BLaER1 treated with 17β-estradiol and CSF1 and Interleukin-3, amounts not matched to agents 10 nM and 100 nM (cell line): ENCODE measurements around the gene AMTN.
"Not testable (repeated sequence)": the region's sequence is repeated elsewhere in the genome, so short reads cannot be mapped to it uniquely, and the experiment has no call there.

Experiments used
- H3K27ac ChIP-seq, 11 experiments: shearing (Covaris generic); formaldehyde crosslinking; 2 replicates each; pipeline ENCODE4 v1.8.1; 2022
- H3K27me3 ChIP-seq, 11 experiments: shearing (Covaris generic); formaldehyde crosslinking; 2 replicates each; pipeline ENCODE4 v1.8.1; 2022
- H3K36me3 ChIP-seq, 11 experiments: shearing (Covaris generic); formaldehyde crosslinking; 2 replicates each; pipeline ENCODE4 v1.8.1; 2022
- H3K4me1 ChIP-seq, 10 experiments: shearing (Covaris generic); formaldehyde crosslinking; 2 replicates each; pipeline ENCODE4 v1.8.1; 2022
- H3K4me2 ChIP-seq, 11 experiments: shearing (Covaris generic); formaldehyde crosslinking; 2 replicates each; pipeline ENCODE4 v1.8.1; 2022
- H3K4me3 ChIP-seq, 10 experiments: shearing (Covaris generic); formaldehyde crosslinking; 2 replicates each; pipeline ENCODE4 v1.8.1; 2022
- H3K9ac ChIP-seq, 11 experiments: shearing (Covaris generic); formaldehyde crosslinking; 2 replicates each; pipeline ENCODE4 v1.8.1; 2022
- H3K9me3 ChIP-seq, 11 experiments: shearing (Covaris generic); formaldehyde crosslinking; replicated peaks in 1 of 11; 2 replicates each; pipeline ENCODE4 v1.8.1; 2022
- H4K20me1 ChIP-seq, 11 experiments: shearing (Covaris generic); formaldehyde crosslinking; 2 replicates each; pipeline ENCODE4 v1.8.1; 2022
- Cebpa-rat ChIP-seq, 11 experiments: shearing (Covaris generic); IDR thresholded peaks; 2 replicates each; pipeline ENCODE4 v1.8.1; 2022

Gene AMTN

GRCh38 chr4:70518269-70518668, at the start of gene AMTN:
Gene AMTN, plus strand, starts transcription at chr4:70518569. Its CDS starts 209 bp downstream, at chr4:70518778.
- TF ChIP-seq Cebpa-rat (IDR thresholded peaks at IDR 0.05) = no peak
- Histone ChIP-seq H4K20me1 (no peaks in the 10 kb centered on the region), H3K4me1 (no peaks in the 10 kb centered on the region), H3K4me3 (no peak within 1 kb of the TSS), H3K36me3 (no peaks in the 10 kb centered on the region), H3K27me3 (no peaks in the 10 kb centered on the region), H3K4me2 (no peak within 1 kb of the TSS), H3K9ac (no peak within 1 kb of the TSS), H3K9me3 (no peaks in the 10 kb centered on the region), H3K27ac (no peak within 1 kb of the TSS)

- Histone ChIP-seq H3K4me2 (no peak within 1 kb of the TSS), H3K4me1 (no peaks in the 10 kb centered on the region), H3K4me3 (no peak within 1 kb of the TSS), H3K36me3 (no peaks in the 10 kb centered on the region), H3K27ac (no peak within 1 kb of the TSS), H3K27me3 (no peaks in the 10 kb centered on the region), H3K9me3 (no peaks in the 10 kb centered on the region), H3K9ac (no peak within 1 kb of the TSS), H4K20me1 (no peaks in the 10 kb centered on the region)
- TF ChIP-seq Cebpa-rat (IDR thresholded peaks at IDR 0.05) = no peak
Observed at GRCh38 chr4:70471897-70472296, 46.5 kb upstream of the AMTN start, which contains the start of gene MUC7. Gene MUC7, plus strand, starts transcription at chr4:70472197. Its CDS starts 1,825 bp downstream, at chr4:70474022.

- Histone ChIP-seq H3K4me3 (no peak overlapping the region), H3K4me2 (no peak overlapping the region), H3K9me3 (no peaks in the 10 kb centered on the region), H3K36me3 (no peaks in the 10 kb centered on the region), H3K27ac (no peak overlapping the region), H3K27me3 (no peaks in the 10 kb centered on the region), H3K4me1 (no peaks in the 10 kb centered on the region), H4K20me1 (no peaks in the 10 kb centered on the region), H3K9ac (no peak overlapping the region)
- TF ChIP-seq Cebpa-rat (IDR thresholded peaks at IDR 0.05) = no peak
Observed at GRCh38 chr4:70473679-70474078, 44.7 kb upstream of the AMTN start.

GRCh38 chr4:70488748-70489147, 29.6 kb upstream of the AMTN start:
- Histone ChIP-seq H3K36me3 (no peaks in the 10 kb centered on the region), H3K9ac (no peak overlapping the region), H3K27me3 (no peaks in the 10 kb centered on the region), H3K4me1 (no peaks in the 10 kb centered on the region), H3K27ac (no peak overlapping the region), H3K4me2 (no peak overlapping the region), H4K20me1 (no peaks in the 10 kb centered on the region), H3K9me3 (no peaks in the 10 kb centered on the region), H3K4me3 (no peak overlapping the region)
- no peak for TF ChIP-seq Cebpa-rat (IDR thresholded peaks at IDR 0.05)

- Histone ChIP-seq H3K4me1 (no peaks in the 10 kb centered on the region), H3K4me2 (no peak overlapping the region), H3K9ac (no peak overlapping the region), H4K20me1 (no peaks in the 10 kb centered on the region), H3K4me3 (no peak overlapping the region), H3K27me3 (no peaks in the 10 kb centered on the region), H3K27ac (no peak overlapping the region), H3K9me3 (no peaks in the 10 kb centered on the region), H3K36me3 (no peaks in the 10 kb centered on the region)
- TF ChIP-seq Cebpa-rat (IDR thresholded peaks at IDR 0.05) = no peak
Observed at GRCh38 chr4:70496231-70496630, 22.1 kb upstream of the AMTN start.

GRCh38 chr4:70501838-70502237, 16.5 kb upstream of the AMTN start:
- H4K20me1 ChIP-seq, H3K27me3 ChIP-seq, H3K4me3 ChIP-seq, H3K9me3 ChIP-seq, H3K4me2 ChIP-seq, H3K36me3 ChIP-seq, H3K27ac ChIP-seq, H3K4me1 ChIP-seq, H3K9ac ChIP-seq: not testable (repeated sequence)

- no peaks in the 10 kb centered on the region for H4K20me1 ChIP-seq
- H3K36me3 ChIP-seq = no peaks in the 10 kb centered on the region
- H3K4me2 ChIP-seq = no peak overlapping the region
- no peak for TF ChIP-seq Cebpa-rat (IDR thresholded peaks at IDR 0.05)
- H3K4me1 ChIP-seq = no peaks in the 10 kb centered on the region
- H3K27ac ChIP-seq = no peak overlapping the region
- H3K27me3 ChIP-seq = no peaks in the 10 kb centered on the region
- H3K9me3 ChIP-seq = no peaks in the 10 kb centered on the region
- no peak overlapping the region for H3K9ac ChIP-seq
- H3K4me3 ChIP-seq = no peak overlapping the region
Observed at GRCh38 chr4:70504733-70505132, 13.6 kb upstream of the AMTN start.

- no peak for TF ChIP-seq Cebpa-rat (IDR thresholded peaks at IDR 0.05)
- H3K27ac ChIP-seq = no peak overlapping the region
- H3K4me2 ChIP-seq = no peak overlapping the region
- H3K9ac ChIP-seq = no peak overlapping the region
- H3K9me3 ChIP-seq = no peaks in the 10 kb centered on the region
- H3K27me3 ChIP-seq = no peaks in the 10 kb centered on the region
- H4K20me1 ChIP-seq = no peaks in the 10 kb centered on the region
- H3K4me1 ChIP-seq = no peaks in the 10 kb centered on the region
- H3K36me3 ChIP-seq = no peaks in the 10 kb centered on the region
- H3K4me3 ChIP-seq = no peak overlapping the region
Observed at GRCh38 chr4:70505151-70505748, 13.1 kb upstream of the AMTN start.

GRCh38 chr4:70508801-70509200, 9.6 kb upstream of the AMTN start:
- H3K9me3 ChIP-seq = no peaks in the 10 kb centered on the region
- no peak overlapping the region for H3K27ac ChIP-seq
- no peaks in the 10 kb centered on the region for H3K36me3 ChIP-seq
- no peaks in the 10 kb centered on the region for H4K20me1 ChIP-seq
- no peak overlapping the region for H3K9ac ChIP-seq
- H3K4me1 ChIP-seq = no peaks in the 10 kb centered on the region
- no peaks in the 10 kb centered on the region for H3K27me3 ChIP-seq
- TF ChIP-seq Cebpa-rat (IDR thresholded peaks at IDR 0.05) = no peak
- H3K4me3 ChIP-seq = no peak overlapping the region
- H3K4me2 ChIP-seq = no peak overlapping the region

- no peak for TF ChIP-seq Cebpa-rat (IDR thresholded peaks at IDR 0.05)
- Histone ChIP-seq H3K4me1 (no peaks in the 10 kb centered on the region), H3K9me3 (no peaks in the 10 kb centered on the region), H3K4me2 (no peak overlapping the region), H3K27me3 (no peaks in the 10 kb centered on the region), H3K4me3 (no peak overlapping the region), H3K27ac (no peak overlapping the region), H3K36me3 (no peaks in the 10 kb centered on the region), H3K9ac (no peak overlapping the region), H4K20me1 (no peaks in the 10 kb centered on the region)
Observed at GRCh38 chr4:70511365-70511764, 7.0 kb upstream of the AMTN start.
